ENCODE measurements around the gene LHX2.

LHX2 gene

GRCh38 chr9:124005029-124005771 is 6.4 kb upstream of the LHX2 start:
- no peak for DNase-seq
- Histone ChIP-seq H3K36me3 (replicated peaks) (no peaks in the 10 kb centered on the region), H3K27me3 (replicated peaks) (peaks cover 100% of the 10 kb centered on the region), H3K4me3 (ENCODE audit: low read depth, low read length) (no peak overlapping the region), H3K27ac (no peak overlapping the region)
- in situ Hi-C loops (cut with HindIII; ENCODE audit: low pct_ligation_motif_present, low sequenced_read_pairs), result no loop called here
- TF ChIP-seq CTCF (IDR thresholded peaks at IDR 0.05; ENCODE audit: low read depth, low read length, missing control alignments), result no peak

DNA sequence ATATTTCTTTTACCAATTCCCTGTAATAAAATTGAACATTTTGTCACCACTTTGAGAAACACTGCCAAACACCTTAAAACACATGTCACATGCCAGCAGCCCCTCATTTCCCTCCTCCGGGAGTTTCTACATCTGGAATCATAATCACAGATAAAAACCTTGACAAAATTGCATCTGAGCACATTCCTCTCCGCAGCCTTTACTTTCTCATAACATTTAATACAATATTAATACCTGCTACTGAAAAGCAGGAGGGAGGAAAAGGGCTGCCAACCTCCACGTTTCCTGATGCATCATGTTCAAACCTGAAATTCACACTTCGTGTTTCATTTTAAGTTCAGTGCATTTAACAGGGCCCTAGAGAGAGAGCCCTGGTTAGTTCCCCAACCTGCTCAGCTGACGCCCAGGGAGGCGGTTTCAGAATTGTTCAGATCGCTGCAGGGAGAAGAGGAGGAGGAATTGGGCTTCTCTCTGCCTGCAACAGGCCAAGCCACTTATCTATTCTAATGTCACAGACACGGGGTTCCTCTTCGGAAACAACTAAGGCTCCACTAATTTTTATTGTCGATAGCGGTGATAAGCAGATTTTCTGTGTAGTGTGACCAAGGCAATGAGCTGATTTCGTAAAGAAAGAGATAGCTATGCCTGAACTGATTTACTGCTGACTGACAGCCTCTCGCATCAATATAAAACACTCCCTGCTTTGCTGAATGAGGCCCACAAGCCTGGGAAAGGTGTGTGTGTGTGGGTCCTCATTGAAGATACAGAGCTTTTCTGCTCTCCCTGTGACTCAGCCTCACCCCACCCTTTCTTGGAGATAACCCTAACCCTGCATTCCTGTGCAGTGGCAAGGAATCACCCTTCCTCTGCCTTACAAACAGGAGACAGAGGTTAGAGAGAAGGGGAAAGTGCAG is 4.9 kb upstream of the LHX2 start:
- H3K4me3 ChIP-seq (ENCODE audit: low read depth, low read length), result no peak overlapping the region
- in situ Hi-C loops (cut with HindIII; ENCODE audit: low pct_ligation_motif_present, low sequenced_read_pairs), result no loop called here
- no peaks in the 10 kb centered on the region for H3K36me3 ChIP-seq (replicated peaks)
- TF ChIP-seq CTCF (IDR thresholded peaks at IDR 0.05; ENCODE audit: low read depth, low read length, missing control alignments), result no peak
- DNase-seq, result no peak
- H3K27ac ChIP-seq, result no peak overlapping the region
- H3K27me3 ChIP-seq (replicated peaks), result peaks cover 96% of the 10 kb centered on the region

- Histone ChIP-seq H3K36me3 (replicated peaks) (no peaks in the 10 kb centered on the region), H3K27ac (no peak overlapping the region), H3K4me3 (ENCODE audit: low read depth, low read length) (no peak overlapping the region), H3K27me3 (replicated peaks) (peaks cover 96% of the 10 kb centered on the region)
- in situ Hi-C loops (cut with HindIII; ENCODE audit: low pct_ligation_motif_present, low sequenced_read_pairs), result no loop called here
- DNase-seq, result no peak
- no peak for TF ChIP-seq CTCF (IDR thresholded peaks at IDR 0.05; ENCODE audit: low read depth, low read length, missing control alignments)
Observed at GRCh38 chr9:124007565-124008302, 3.8 kb upstream of the LHX2 start.

GRCh38 chr9:124008303-124008693 is 3.3 kb upstream of the LHX2 start:
- no peaks in the 10 kb centered on the region for H3K36me3 ChIP-seq (replicated peaks)
- H3K27me3 ChIP-seq (replicated peaks), result peaks cover 96% of the 10 kb centered on the region
- no peak overlapping the region for H3K4me3 ChIP-seq (ENCODE audit: low read depth, low read length)
- no peak for DNase-seq
- in situ Hi-C loops (cut with HindIII; ENCODE audit: low pct_ligation_motif_present, low sequenced_read_pairs), result no loop called here
- H3K27ac ChIP-seq, result no peak overlapping the region
- no peak for TF ChIP-seq CTCF (IDR thresholded peaks at IDR 0.05; ENCODE audit: low read depth, low read length, missing control alignments)

- Histone ChIP-seq H3K4me3 (ENCODE audit: low read depth, low read length) (no peak overlapping the region), H3K27ac (no peak overlapping the region), H3K27me3 (replicated peaks) (peaks cover 96% of the 10 kb centered on the region), H3K36me3 (replicated peaks) (no peaks in the 10 kb centered on the region)
- no peak for DNase-seq
- in situ Hi-C loops (cut with HindIII; ENCODE audit: low pct_ligation_motif_present, low sequenced_read_pairs), result no loop called here
- TF ChIP-seq CTCF (IDR thresholded peaks at IDR 0.05; ENCODE audit: low read depth, low read length, missing control alignments), result no peak
Observed at GRCh38 chr9:124008694-124009530, 2.7 kb upstream of the LHX2 start.

Measured in brain microvascular endothelial cell (primary cell).